Measurements from ENCODE around the gene CHAF1A.

Gene CHAF1A

DNA sequence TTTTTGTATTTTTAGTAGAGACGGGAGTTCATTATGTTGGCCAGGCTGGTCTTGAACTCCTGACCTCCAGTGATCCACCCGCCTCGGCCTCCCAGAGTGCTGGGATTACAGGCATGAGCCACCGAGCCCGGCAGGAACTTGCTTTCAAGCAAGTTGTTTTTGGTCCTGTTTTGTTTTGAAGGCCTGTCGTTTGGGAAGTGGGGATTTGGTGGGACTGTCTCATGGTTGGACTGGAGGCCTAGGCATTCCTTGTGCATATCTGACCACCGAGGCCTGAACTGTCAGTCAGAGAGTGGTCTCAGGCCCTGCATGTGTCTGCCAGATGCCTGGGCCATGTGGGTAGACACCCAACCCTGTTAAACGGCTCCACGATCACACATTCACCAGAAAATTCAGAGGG, 28.9 kb downstream of the CHAF1A start:
- Histone ChIP-seq H3K27ac (ENCODE audit: low read length) (no peak overlapping the region), H4K20me1 (ENCODE audit: insufficient read depth, low read length) (peaks cover 61% of the 10 kb centered on the region), H3K4me1 (ENCODE audit: insufficient read depth, low read length) (no peaks in the 10 kb centered on the region), H3K4me2 (ENCODE audit: insufficient read depth, low read length) (no peak overlapping the region), H3K9me3 (ENCODE audit: insufficient read depth, low read length, severe bottlenecking) (no peaks in the 10 kb centered on the region), H3K9ac (ENCODE audit: low read depth, low read length) (no peak overlapping the region), H3K4me3 (ENCODE audit: low read depth in 1 of 2, low read length in 2 of 2) (no peak overlapping the region), H3K27me3 (ENCODE audit: insufficient read depth, low read length, poor library complexity) (no peaks in the 10 kb centered on the region), H3K79me2 (ENCODE audit: insufficient read depth, low read length) (peaks cover 63% of the 10 kb centered on the region), H3K36me3 (ENCODE audit: insufficient read depth, low read length) (peaks cover 91% of the 10 kb centered on the region), H2AFZ (ENCODE audit: low read depth, low read length) (no peak overlapping the region)
- TF ChIP-seq CTCF (IDR thresholded peaks at IDR 0.05; ENCODE audit: borderline replicate concordance, extremely low read depth, low read length, poor library complexity, severe bottlenecking): no peak
- no peak for TF ChIP-seq EZH2 (IDR thresholded peaks at IDR 0.05; ENCODE audit: borderline replicate concordance, low read depth, low read length, severe bottlenecking)
- DNase-seq: no peak
- no peak for ATAC-seq (ENCODE audit: insufficient read depth, low read depth)

GRCh38 chr19:4431808-4432674, 29.6 kb downstream of the CHAF1A start:
- no peak for ATAC-seq (ENCODE audit: insufficient read depth, low read depth)
- Histone ChIP-seq H3K27ac (ENCODE audit: low read length) (no peak overlapping the region), H4K20me1 (ENCODE audit: insufficient read depth, low read length) (peaks cover 69% of the 10 kb centered on the region)

GRCh38 chr19:4432918-4433506, 30.6 kb downstream of the CHAF1A start:
- H3K27ac ChIP-seq (ENCODE audit: low read length): no peak overlapping the region
- peaks cover 96% of the 10 kb centered on the region for H3K36me3 ChIP-seq (ENCODE audit: insufficient read depth, low read length)
- TF ChIP-seq CTCF (IDR thresholded peaks at IDR 0.05; ENCODE audit: borderline replicate concordance, extremely low read depth, low read length, poor library complexity, severe bottlenecking) (no peak), EZH2 (IDR thresholded peaks at IDR 0.05; ENCODE audit: borderline replicate concordance, low read depth, low read length, severe bottlenecking) (no peak)
- no peak overlapping the region for H3K4me3 ChIP-seq (ENCODE audit: low read depth in 1 of 2, low read length in 2 of 2)
- H3K27me3 ChIP-seq (ENCODE audit: insufficient read depth, low read length, poor library complexity): no peaks in the 10 kb centered on the region
- no peak overlapping the region for H3K9ac ChIP-seq (ENCODE audit: low read depth, low read length)
- H2AFZ ChIP-seq (ENCODE audit: low read depth, low read length): no peak overlapping the region
- peaks cover 76% of the 10 kb centered on the region for H4K20me1 ChIP-seq (ENCODE audit: insufficient read depth, low read length)
- peaks cover 75% of the 10 kb centered on the region for H3K79me2 ChIP-seq (ENCODE audit: insufficient read depth, low read length)
- no peak overlapping the region for H3K4me2 ChIP-seq (ENCODE audit: insufficient read depth, low read length)
- DNase-seq (no peak), ATAC-seq (ENCODE audit: insufficient read depth, low read depth) (no peak)
- H3K9me3 ChIP-seq (ENCODE audit: insufficient read depth, low read length, severe bottlenecking): no peaks in the 10 kb centered on the region
- no peaks in the 10 kb centered on the region for H3K4me1 ChIP-seq (ENCODE audit: insufficient read depth, low read length)

More at GRCh38 chr19:4431808-4432674, 29.6 kb downstream of the CHAF1A start:
- TF ChIP-seq CTCF (IDR thresholded peaks at IDR 0.05; ENCODE audit: borderline replicate concordance, extremely low read depth, low read length, poor library complexity, severe bottlenecking) (no peak), EZH2 (IDR thresholded peaks at IDR 0.05; ENCODE audit: borderline replicate concordance, low read depth, low read length, severe bottlenecking) (no peak)
- Histone ChIP-seq H2AFZ (ENCODE audit: low read depth, low read length) (no peak overlapping the region), H3K27me3 (ENCODE audit: insufficient read depth, low read length, poor library complexity) (no peaks in the 10 kb centered on the region), H3K4me3 (ENCODE audit: low read depth in 1 of 2, low read length in 2 of 2) (no peak overlapping the region), H3K36me3 (ENCODE audit: insufficient read depth, low read length) (peaks cover 92% of the 10 kb centered on the region), H3K9ac (ENCODE audit: low read depth, low read length) (no peak overlapping the region), H3K9me3 (ENCODE audit: insufficient read depth, low read length, severe bottlenecking) (no peaks in the 10 kb centered on the region), H3K4me2 (ENCODE audit: insufficient read depth, low read length) (no peak overlapping the region), H3K79me2 (ENCODE audit: insufficient read depth, low read length) (peaks cover 70% of the 10 kb centered on the region), H3K4me1 (ENCODE audit: insufficient read depth, low read length) (no peaks in the 10 kb centered on the region)
- no peak for DNase-seq
